Ascending aorta (tissue), 2 donors: ENCODE measurements around the gene BABAM2. TPM values are rescaled to one million over a fixed set of nuclear protein-coding genes. Genes with fewer than 3 reads are reported as not detected.

Source experiments
- DNase-seq, 2 donors: peaks; one replicate each; pipeline ENCODE4 v3.0.0-alpha.2; 2019; ENCODE audit warnings: low spot score in 2 of 2
- H3K27ac ChIP-seq, 2 donors: fragments of 200-600 bp; sonication (generic); one replicate each; pipeline ENCODE4 v1.5.1; 2016 to 2017; ENCODE audit warnings: mild to moderate bottlenecking in 1 of 2
- H3K27me3 ChIP-seq: fragments of 200-600 bp; sonication (generic); one replicate; pipeline ENCODE4 v1.5.1; 2017
- H3K36me3 ChIP-seq, 2 donors: fragments of 200-600 bp; sonication (generic); one replicate each; pipeline ENCODE4 v1.5.1; 2016
- H3K4me1 ChIP-seq, 2 donors: fragments of 200-600 bp; sonication (generic); one replicate each; pipeline ENCODE4 v1.5.1; 2016 to 2017; ENCODE audit warnings: mild to moderate bottlenecking in 1 of 2
- H3K4me3 ChIP-seq, 2 donors: fragments of 200-600 bp; sonication (generic); one replicate each; pipeline ENCODE4 v1.5.1; 2016 to 2017; ENCODE audit warnings: mild to moderate bottlenecking in 1 of 2
- H3K9me3 ChIP-seq, 2 donors: fragments of 200-600 bp; sonication (generic); one replicate each; pipeline ENCODE4 v1.5.1; 2016
- intact Hi-C: fragments of 100-400 bp; cut with DNase I; formaldehyde crosslinking; loops from one replicate; pipeline ENCODE4 v1.15.1; 2023
- total RNA-seq: library from RNA; depleted of rRNA; stranded (reverse); fragments of >200 nt; gene quantifications from one replicate; pipeline ENCODE4 v1.1.0, GENCODE V29; 2016
- TF ChIP-seq, protein P1 (sequence below), 3 experiments: fragments of 200-600 bp in 2 of 3; fragments of 450-650 bp in 1 of 3; sonication (generic) in 2 of 3; IDR thresholded peaks; one replicate each; pipeline ENCODE4 v1.5.1; 2016 to 2019; ENCODE audit warnings: antibody characterized with exemption in 3 of 3, mild to moderate bottlenecking in 1 of 3, moderate library complexity in 1 of 3

Gene BABAM2
- total RNA-seq, 1 donor from 2014 or later, result 19.6 TPM

DNA sequence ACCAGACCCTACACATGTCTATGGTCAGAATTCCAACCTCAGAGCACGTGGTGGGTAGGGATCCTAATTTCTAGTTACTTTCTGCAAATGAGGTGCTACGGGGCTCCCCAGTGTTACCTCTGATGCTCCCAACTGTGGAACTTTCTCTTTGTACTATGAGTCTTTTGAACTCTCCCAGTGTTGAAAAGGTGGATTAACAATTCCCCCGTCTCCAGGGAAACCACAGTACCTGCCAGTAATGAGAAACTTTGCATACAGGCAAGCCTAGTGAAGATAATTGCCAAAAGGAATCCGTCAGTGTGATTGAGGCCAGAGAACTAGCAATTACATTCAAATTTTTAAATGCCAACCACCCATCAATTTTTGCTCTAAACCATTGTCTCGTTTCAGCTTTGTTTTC, 373.2 kb downstream of the BABAM2 start:
- no peak for DNase-seq
- Histone ChIP-seq H3K27me3 (no peaks in the 10 kb centered on the region), H3K4me1 (no peaks in the 10 kb centered on the region), H3K9me3 (no peaks in the 10 kb centered on the region), H3K36me3 (no peaks in the 10 kb centered on the region), H3K27ac (no peak overlapping the region), H3K4me3 (no peak overlapping the region)
- TF ChIP-seq, protein P1, sequence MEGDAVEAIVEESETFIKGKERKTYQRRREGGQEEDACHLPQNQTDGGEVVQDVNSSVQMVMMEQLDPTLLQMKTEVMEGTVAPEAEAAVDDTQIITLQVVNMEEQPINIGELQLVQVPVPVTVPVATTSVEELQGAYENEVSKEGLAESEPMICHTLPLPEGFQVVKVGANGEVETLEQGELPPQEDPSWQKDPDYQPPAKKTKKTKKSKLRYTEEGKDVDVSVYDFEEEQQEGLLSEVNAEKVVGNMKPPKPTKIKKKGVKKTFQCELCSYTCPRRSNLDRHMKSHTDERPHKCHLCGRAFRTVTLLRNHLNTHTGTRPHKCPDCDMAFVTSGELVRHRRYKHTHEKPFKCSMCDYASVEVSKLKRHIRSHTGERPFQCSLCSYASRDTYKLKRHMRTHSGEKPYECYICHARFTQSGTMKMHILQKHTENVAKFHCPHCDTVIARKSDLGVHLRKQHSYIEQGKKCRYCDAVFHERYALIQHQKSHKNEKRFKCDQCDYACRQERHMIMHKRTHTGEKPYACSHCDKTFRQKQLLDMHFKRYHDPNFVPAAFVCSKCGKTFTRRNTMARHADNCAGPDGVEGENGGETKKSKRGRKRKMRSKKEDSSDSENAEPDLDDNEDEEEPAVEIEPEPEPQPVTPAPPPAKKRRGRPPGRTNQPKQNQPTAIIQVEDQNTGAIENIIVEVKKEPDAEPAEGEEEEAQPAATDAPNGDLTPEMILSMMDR (IDR thresholded peaks at IDR 0.05), result no peak
- intact Hi-C loops, result no loop called here

GRCh38 chr2:28267282-28267681, 376.8 kb downstream of the BABAM2 start:
- no peak overlapping the region for H3K27ac ChIP-seq

DNA sequence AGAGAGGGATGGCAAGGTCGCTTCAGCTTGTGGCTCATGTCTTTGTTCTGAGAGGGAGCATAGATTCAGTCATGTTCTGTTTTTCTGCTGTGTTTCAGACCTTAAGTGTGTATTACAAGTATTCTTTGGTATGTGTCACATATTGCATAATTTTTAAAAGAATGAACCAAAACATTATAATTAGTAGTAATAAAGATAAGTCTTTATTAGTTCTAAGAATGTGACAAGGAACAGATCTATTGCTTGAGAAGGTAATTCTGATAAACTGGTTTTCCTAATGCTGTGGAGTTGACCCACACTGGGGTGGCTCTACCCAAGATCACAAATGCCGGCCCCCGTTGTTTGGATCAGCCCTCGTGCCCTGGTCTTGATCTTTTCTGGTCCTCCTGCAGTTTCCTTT, 377.9 kb downstream of the BABAM2 start:
- H3K4me3 ChIP-seq, result no peak overlapping the region
- peaks cover 0 to 5% of the 10 kb centered on the region in 2 donors for H3K4me1 ChIP-seq
- no peaks in the 10 kb centered on the region for H3K36me3 ChIP-seq
- H3K27me3 ChIP-seq, result no peaks in the 10 kb centered on the region
- TF ChIP-seq, protein P1 (IDR thresholded peaks at IDR 0.05), result no peak
- H3K27ac ChIP-seq, result no peak overlapping the region
- intact Hi-C loops, result no loop called here
- no peak for DNase-seq
- H3K9me3 ChIP-seq, result no peaks in the 10 kb centered on the region

More at GRCh38 chr2:28267282-28267681, 376.8 kb downstream of the BABAM2 start:
- no peaks in the 10 kb centered on the region for H3K27me3 ChIP-seq
- DNase-seq, result no peak
- peaks cover 0 to 5% of the 10 kb centered on the region in 2 donors for H3K4me1 ChIP-seq
- TF ChIP-seq, protein P1 (IDR thresholded peaks at IDR 0.05), result no peak
- H3K4me3 ChIP-seq, result no peak overlapping the region
- no peaks in the 10 kb centered on the region for H3K9me3 ChIP-seq
- H3K36me3 ChIP-seq, result no peaks in the 10 kb centered on the region
- intact Hi-C loops, result no loop called here

GRCh38 chr2:28269019-28269784, 378.7 kb downstream of the BABAM2 start:
- peaks cover 0 to 5% of the 10 kb centered on the region in 2 donors for H3K4me1 ChIP-seq
- TF ChIP-seq, protein P1 (IDR thresholded peaks at IDR 0.05), result no peak
- H3K27me3 ChIP-seq, result no peaks in the 10 kb centered on the region
- no peak for DNase-seq
- no peaks in the 10 kb centered on the region for H3K9me3 ChIP-seq
- no peak overlapping the region for H3K27ac ChIP-seq
- intact Hi-C loops, result no loop called here
- H3K36me3 ChIP-seq, result no peaks in the 10 kb centered on the region
- no peak overlapping the region for H3K4me3 ChIP-seq

GRCh38 chr2:28270456-28271152, 380.1 kb downstream of the BABAM2 start:
- Histone ChIP-seq H3K36me3 (no peaks in the 10 kb centered on the region), H3K27me3 (no peaks in the 10 kb centered on the region), H3K4me1 (peaks cover 2 to 15% of the 10 kb centered on the region in 2 donors), H3K9me3 (no peaks in the 10 kb centered on the region), H3K4me3 (no peak overlapping the region), H3K27ac (no peak overlapping the region)
- TF ChIP-seq, protein P1 (IDR thresholded peaks at IDR 0.05), result no peak
- intact Hi-C loops, result loop anchor here (10.0 kb wide), 1 partner anchor 166 kb away; no protein-coding TSS in a partner anchor
- DNase-seq, result no peak
